ENCODE measurements around the gene KRTAP20-1.

The KRTAP20-1 gene

GRCh38 chr21:30582870-30583269 lies 33.4 kb upstream of the KRTAP20-1 start:
- TF ChIP-seq REST (IDR thresholded peaks at IDR 0.05; ENCODE audit: insufficient read depth in 1 of 2, low read depth in 2 of 2, low read length in 2 of 2) (no peak), SIN3A (IDR thresholded peaks at IDR 0.05; ENCODE audit: borderline replicate concordance, insufficient read depth, low read length) (no peak), FOXP2 (optimal IDR thresholded peaks at IDR 0.05; ENCODE audit: borderline replicate concordance, extremely low read depth, extremely low read length, insufficient read depth) (no peak), POLR2AphosphoS5 (IDR thresholded peaks at IDR 0.05; ENCODE audit: low read depth, low read length) (no peak), TAF1 (IDR thresholded peaks at IDR 0.05; ENCODE audit: borderline replicate concordance, insufficient read depth, low read length) (no peak)

- TF ChIP-seq FOXP2 (optimal IDR thresholded peaks at IDR 0.05; ENCODE audit: borderline replicate concordance, extremely low read depth, extremely low read length, insufficient read depth) (no peak), POLR2AphosphoS5 (IDR thresholded peaks at IDR 0.05; ENCODE audit: low read depth, low read length) (no peak), REST (IDR thresholded peaks at IDR 0.05; ENCODE audit: insufficient read depth in 1 of 2, low read depth in 2 of 2, low read length in 2 of 2) (no peak), SIN3A (IDR thresholded peaks at IDR 0.05; ENCODE audit: borderline replicate concordance, insufficient read depth, low read length) (no peak), TAF1 (IDR thresholded peaks at IDR 0.05; ENCODE audit: borderline replicate concordance, insufficient read depth, low read length) (no peak)
These were observed 25.9 kb upstream of the KRTAP20-1 start, which contains the start of gene KRTAP22-2 for GRCh38 chr21:30590297-30590696. KRTAP22-2 (minus strand) TSS chr21:30590397.

GRCh38 chr21:30592140-30592539 lies 24.1 kb upstream of the KRTAP20-1 start, which contains the start of gene KRTAP6-3:
KRTAP6-3 (plus strand) TSS chr21:30592440; CDS start chr21:30592446, 6 bp downstream.
- no peak for TF ChIP-seq FOXP2 (optimal IDR thresholded peaks at IDR 0.05; ENCODE audit: borderline replicate concordance, extremely low read depth, extremely low read length, insufficient read depth)
- TF ChIP-seq POLR2AphosphoS5 (IDR thresholded peaks at IDR 0.05; ENCODE audit: low read depth, low read length), result no peak
- no peak for TF ChIP-seq REST (IDR thresholded peaks at IDR 0.05; ENCODE audit: insufficient read depth in 1 of 2, low read depth in 2 of 2, low read length in 2 of 2)
- no peak for TF ChIP-seq TAF1 (IDR thresholded peaks at IDR 0.05; ENCODE audit: borderline replicate concordance, insufficient read depth, low read length)
- TF ChIP-seq SIN3A (IDR thresholded peaks at IDR 0.05; ENCODE audit: borderline replicate concordance, insufficient read depth, low read length), result no peak

- TF ChIP-seq SIN3A (IDR thresholded peaks at IDR 0.05; ENCODE audit: borderline replicate concordance, insufficient read depth, low read length), result no peak
- no peak for TF ChIP-seq FOXP2 (optimal IDR thresholded peaks at IDR 0.05; ENCODE audit: borderline replicate concordance, extremely low read depth, extremely low read length, insufficient read depth)
- no peak for TF ChIP-seq POLR2AphosphoS5 (IDR thresholded peaks at IDR 0.05; ENCODE audit: low read depth, low read length)
- no peak for TF ChIP-seq TAF1 (IDR thresholded peaks at IDR 0.05; ENCODE audit: borderline replicate concordance, insufficient read depth, low read length)
- TF ChIP-seq REST (IDR thresholded peaks at IDR 0.05; ENCODE audit: insufficient read depth in 1 of 2, low read depth in 2 of 2, low read length in 2 of 2), result no peak
These were observed 17.4 kb upstream of the KRTAP20-1 start, which contains the start of gene KRTAP6-2 for GRCh38 chr21:30598802-30599201. KRTAP6-2 (minus strand) TSS chr21:30598902; CDS start chr21:30598874, 28 bp downstream.
